ENCODE data around the gene PHACTR2. TPM values are rescaled to one million over a fixed set of nuclear protein-coding genes. Genes with fewer than 3 reads are reported as not detected.
"Not testable (repeated sequence)": the region's sequence is repeated elsewhere in the genome, so short reads cannot be mapped to it uniquely, and the experiment has no call there.

PHACTR2 gene
- polyA plus RNA-seq, 1 donor = 28.1 TPM

DNA sequence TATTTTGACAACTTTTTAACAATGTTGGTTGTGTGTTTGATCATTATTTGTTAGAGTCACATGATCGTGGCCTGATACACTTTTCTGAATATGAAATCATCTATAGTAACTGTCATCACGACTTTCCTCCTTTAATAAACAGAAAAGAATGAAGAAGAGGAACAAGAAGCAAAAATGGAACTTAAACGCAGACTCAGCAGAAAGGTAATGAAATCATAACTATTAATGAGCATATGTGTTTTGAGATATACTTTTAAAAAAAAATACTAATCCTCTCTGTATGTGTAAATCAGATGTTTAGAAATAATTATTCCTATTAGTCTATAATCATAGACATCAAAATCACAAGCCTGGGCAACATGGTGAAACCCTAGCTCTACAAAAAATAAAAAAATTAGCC is 105.3 kb downstream of the PHACTR2 start:
- 93% methylated on average over 3 of the region's 3 CpGs for WGBS (ENCODE audit: insufficient coverage, low lambda C conversion rate)
- Histone ChIP-seq H3K9me3 (ENCODE audit: control insufficient read depth, low read depth, low read length) (peaks cover 7% of the 10 kb centered on the region), H3K4me1 (ENCODE audit: control insufficient read depth, insufficient read depth, low read length) (no peaks in the 10 kb centered on the region), H3K27ac (ENCODE audit: low read length) (no peak overlapping the region), H3K36me3 (ENCODE audit: control insufficient read depth, insufficient read depth, low read length) (peaks cover 37% of the 10 kb centered on the region), H3K4me3 (ENCODE audit: low read length) (no peak overlapping the region), H3K27me3 (ENCODE audit: control insufficient read depth, insufficient read depth, low read length) (no peaks in the 10 kb centered on the region)
- DNase-seq = no peak

DNA sequence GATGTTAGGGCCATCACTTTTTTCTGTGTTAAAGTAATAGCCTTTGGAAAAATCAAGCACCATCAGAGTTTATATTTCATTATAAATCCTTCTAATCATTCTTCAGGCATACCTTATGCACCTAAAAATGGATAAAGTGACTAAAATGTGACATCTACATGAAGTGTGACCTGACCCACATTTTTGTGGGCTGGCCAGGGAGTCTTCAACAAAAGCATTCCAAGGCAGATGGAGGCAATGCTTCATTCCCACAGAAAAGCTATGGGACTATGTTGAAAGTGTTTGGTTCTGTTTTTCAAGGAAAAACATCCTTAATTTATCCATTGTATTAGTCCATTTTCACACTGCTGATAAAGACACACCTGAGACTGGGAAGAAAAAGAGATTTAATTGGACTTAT is 106.6 kb downstream of the PHACTR2 start:
- no peak for DNase-seq
- Histone ChIP-seq H3K27ac (ENCODE audit: low read length) (no peak overlapping the region), H3K4me1 (ENCODE audit: control insufficient read depth, insufficient read depth, low read length) (no peaks in the 10 kb centered on the region), H3K9me3 (ENCODE audit: control insufficient read depth, low read depth, low read length) (peaks cover 7% of the 10 kb centered on the region), H3K36me3 (ENCODE audit: control insufficient read depth, insufficient read depth, low read length) (peaks cover 42% of the 10 kb centered on the region), H3K4me3 (ENCODE audit: low read length) (no peak overlapping the region), H3K27me3 (ENCODE audit: control insufficient read depth, insufficient read depth, low read length) (no peaks in the 10 kb centered on the region)

DNA sequence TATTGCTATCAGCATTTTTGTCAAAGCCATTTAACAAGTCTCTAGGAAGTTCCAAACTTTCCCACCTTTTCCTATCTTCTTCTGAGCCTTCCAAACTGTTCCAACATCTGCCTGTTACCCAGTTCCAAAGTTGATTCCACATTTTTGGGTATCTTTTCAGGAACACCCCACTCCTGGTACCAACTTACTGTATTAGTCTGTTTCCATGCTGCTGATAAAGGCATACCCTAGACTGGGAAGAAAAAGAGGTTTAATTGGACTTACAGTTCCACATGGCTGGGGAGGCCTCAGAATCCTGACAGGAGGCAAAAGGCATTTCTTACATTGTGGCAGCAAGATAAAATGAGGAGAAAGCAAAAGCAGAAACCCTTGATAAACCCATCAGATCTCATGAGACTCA is 108.6 kb downstream of the PHACTR2 start:
- H3K4me1 ChIP-seq (ENCODE audit: control insufficient read depth, insufficient read depth, low read length); H3K27me3 ChIP-seq (ENCODE audit: control insufficient read depth, insufficient read depth, low read length); H3K9me3 ChIP-seq (ENCODE audit: control insufficient read depth, low read depth, low read length); H3K4me3 ChIP-seq (ENCODE audit: low read length); H3K27ac ChIP-seq (ENCODE audit: low read length); DNase-seq: not testable (repeated sequence)
- peaks cover 49% of the 10 kb centered on the region for H3K36me3 ChIP-seq (ENCODE audit: control insufficient read depth, insufficient read depth, low read length)

DNA sequence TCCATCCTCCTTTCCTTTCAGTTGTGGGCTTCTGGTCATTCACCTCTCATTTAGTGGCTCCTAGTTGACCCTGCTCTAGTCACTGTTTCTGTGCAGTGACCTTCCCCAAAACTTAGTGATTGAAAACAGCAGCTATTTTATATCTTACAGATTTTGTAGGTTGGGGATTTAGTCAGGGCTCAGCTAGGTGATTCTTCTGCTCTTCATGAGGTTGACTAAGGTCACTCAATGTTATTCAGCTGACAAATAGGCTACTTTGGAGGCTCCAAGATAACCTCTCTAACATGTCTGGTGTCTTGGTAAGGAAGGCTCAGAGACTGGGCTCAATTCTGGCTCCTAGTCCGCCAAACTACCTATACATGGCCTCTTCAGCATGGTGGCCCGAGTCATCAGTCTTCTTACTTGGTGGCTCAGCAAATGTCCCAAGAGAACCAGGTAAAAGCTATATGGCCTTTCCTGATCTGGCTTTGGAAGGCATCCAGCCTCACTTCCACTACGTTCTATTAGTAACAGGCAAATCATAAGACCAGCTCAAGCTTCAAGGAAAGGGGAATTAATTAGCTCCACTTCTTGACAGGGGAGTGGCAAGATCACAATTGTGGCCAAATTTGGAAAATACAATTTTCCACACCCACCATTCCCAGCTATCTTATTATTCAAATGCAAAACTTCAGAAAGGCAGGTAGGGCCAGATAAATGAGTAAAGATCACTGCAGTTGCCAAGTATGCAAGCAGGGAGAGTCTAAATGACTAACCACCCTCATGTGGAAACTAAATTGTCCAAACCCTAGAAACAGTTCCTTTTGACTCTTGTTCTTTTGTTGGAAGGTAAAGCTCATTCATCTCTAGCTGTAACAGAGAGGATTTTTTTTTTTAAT is 114.9 kb downstream of the PHACTR2 start:
- WGBS (ENCODE audit: insufficient coverage, low lambda C conversion rate) = no CpG with 5 or more reads among the region's 3 CpGs
- DNase-seq = no peak
- H3K4me1 ChIP-seq (ENCODE audit: control insufficient read depth, insufficient read depth, low read length) = no peaks in the 10 kb centered on the region
- no peak overlapping the region for H3K27ac ChIP-seq (ENCODE audit: low read length)
- peaks cover 49% of the 10 kb centered on the region for H3K36me3 ChIP-seq (ENCODE audit: control insufficient read depth, insufficient read depth, low read length)
- H3K27me3 ChIP-seq (ENCODE audit: control insufficient read depth, insufficient read depth, low read length) = no peaks in the 10 kb centered on the region
- peaks cover 2% of the 10 kb centered on the region for H3K9me3 ChIP-seq (ENCODE audit: control insufficient read depth, low read depth, low read length)
- H3K4me3 ChIP-seq (ENCODE audit: low read length) = no peak overlapping the region

DNA sequence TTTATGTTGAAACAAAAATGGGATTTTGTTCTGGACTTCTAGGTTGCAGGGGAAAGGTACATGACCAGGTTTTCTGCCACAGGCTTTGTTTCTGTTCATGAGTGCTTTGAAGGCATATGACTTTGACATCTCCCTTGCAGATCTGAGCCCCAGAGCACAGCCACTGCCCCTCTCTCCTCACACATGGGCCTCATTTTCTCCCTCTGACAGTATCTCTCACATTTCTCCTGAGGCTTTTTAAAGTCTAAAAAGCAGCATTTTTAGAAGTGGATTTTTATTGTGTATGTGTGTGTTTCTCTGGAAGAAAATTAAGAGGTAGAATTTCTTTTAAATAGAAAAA is 115.5 kb downstream of the PHACTR2 start:
- Histone ChIP-seq H3K4me1 (ENCODE audit: control insufficient read depth, insufficient read depth, low read length) (no peaks in the 10 kb centered on the region), H3K27ac (ENCODE audit: low read length) (no peak overlapping the region), H3K9me3 (ENCODE audit: control insufficient read depth, low read depth, low read length) (peaks cover 2% of the 10 kb centered on the region), H3K36me3 (ENCODE audit: control insufficient read depth, insufficient read depth, low read length) (peaks cover 49% of the 10 kb centered on the region), H3K27me3 (ENCODE audit: control insufficient read depth, insufficient read depth, low read length) (no peaks in the 10 kb centered on the region), H3K4me3 (ENCODE audit: low read length) (no peak overlapping the region)
- no peak for DNase-seq

DNA sequence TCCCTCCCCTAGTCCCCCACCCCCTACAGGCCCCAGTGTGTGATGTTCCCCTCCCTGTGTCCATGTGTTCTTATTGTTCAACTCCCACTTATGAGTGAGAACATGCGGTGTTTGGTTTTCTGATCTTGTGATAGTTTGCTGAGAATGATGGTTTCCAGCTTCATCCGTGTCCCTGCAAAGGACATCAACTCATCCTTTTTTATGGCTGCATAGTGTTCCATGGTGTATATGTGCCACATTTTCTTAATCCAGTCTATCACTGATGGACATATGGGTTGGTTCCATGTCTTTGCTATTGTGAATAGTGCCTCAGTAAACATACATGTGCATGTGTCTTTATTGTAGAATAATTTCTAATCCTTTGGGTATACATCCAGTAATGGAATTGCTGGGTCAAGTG is 118.8 kb downstream of the PHACTR2 start:
- H3K9me3 ChIP-seq (ENCODE audit: control insufficient read depth, low read depth, low read length); DNase-seq; H3K4me1 ChIP-seq (ENCODE audit: control insufficient read depth, insufficient read depth, low read length); H3K4me3 ChIP-seq (ENCODE audit: low read length); H3K27ac ChIP-seq (ENCODE audit: low read length); H3K27me3 ChIP-seq (ENCODE audit: control insufficient read depth, insufficient read depth, low read length): not testable (repeated sequence)
- no CpG with 5 or more reads among the region's 2 CpGs for WGBS (ENCODE audit: insufficient coverage, low lambda C conversion rate)
- peaks cover 27% of the 10 kb centered on the region for H3K36me3 ChIP-seq (ENCODE audit: control insufficient read depth, insufficient read depth, low read length)

DNA sequence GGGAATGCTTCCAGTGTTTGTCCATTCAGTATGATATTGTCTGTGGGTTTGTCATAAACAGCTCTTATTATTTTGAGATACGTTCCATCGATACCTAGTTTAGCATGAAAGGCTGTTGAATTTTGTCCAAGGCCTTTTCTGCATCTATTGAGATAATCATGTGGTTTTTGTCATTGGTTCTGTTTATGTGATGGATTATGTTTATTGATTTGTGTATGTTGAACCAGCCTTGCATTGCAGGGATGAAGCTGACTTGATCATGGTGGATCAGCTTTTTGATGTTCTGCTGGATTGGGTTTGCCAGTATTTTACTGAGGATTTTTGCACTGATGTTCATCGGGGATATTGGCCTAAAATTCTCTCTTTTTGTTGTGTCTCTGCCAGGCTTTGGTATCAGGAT is 120.7 kb downstream of the PHACTR2 start:
- H3K27me3 ChIP-seq (ENCODE audit: control insufficient read depth, insufficient read depth, low read length); H3K27ac ChIP-seq (ENCODE audit: low read length); H3K4me1 ChIP-seq (ENCODE audit: control insufficient read depth, insufficient read depth, low read length); H3K9me3 ChIP-seq (ENCODE audit: control insufficient read depth, low read depth, low read length); H3K4me3 ChIP-seq (ENCODE audit: low read length); DNase-seq: not testable (repeated sequence)
- WGBS (ENCODE audit: insufficient coverage, low lambda C conversion rate) = 100% methylated on average over 2 of the region's 3 CpGs
- peaks cover 14% of the 10 kb centered on the region for H3K36me3 ChIP-seq (ENCODE audit: control insufficient read depth, insufficient read depth, low read length)

DNA sequence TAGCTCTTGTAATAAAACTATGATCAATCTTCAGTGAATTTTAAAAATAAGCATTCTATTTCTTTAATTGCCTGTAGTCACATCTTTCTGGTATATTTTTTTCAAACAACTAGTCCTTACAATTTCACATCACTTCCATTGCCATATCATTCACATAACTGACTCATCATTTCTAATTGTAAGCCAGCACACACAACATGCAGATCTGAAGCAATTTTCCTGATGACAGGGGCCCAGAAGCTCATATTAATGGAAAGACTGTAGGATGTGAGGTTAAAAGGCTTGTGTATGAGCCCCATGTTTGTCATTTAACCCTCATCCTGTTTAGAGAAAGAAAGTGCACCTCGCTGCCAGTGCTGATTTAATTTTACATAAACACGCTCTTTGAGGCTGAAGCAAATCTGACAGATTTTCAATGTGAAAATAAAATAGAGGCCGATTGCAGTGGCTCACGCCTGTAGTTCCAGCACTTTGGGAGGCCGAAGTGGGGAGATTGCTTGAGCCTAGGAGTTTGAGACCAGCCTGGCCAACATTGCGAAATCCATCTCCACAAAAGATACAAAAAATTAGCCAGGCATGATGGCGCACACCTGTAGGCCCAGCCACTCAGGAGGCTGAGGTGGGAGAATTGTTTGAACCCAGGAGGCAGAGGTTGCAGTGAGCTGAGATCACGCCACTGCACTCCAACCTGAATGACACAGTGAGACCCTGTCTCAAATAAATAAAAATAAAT is 125.2 kb downstream of the PHACTR2 start:
- H3K36me3 ChIP-seq (ENCODE audit: control insufficient read depth, insufficient read depth, low read length) = peaks cover 17% of the 10 kb centered on the region
- H3K9me3 ChIP-seq (ENCODE audit: control insufficient read depth, low read depth, low read length) = peaks cover 2% of the 10 kb centered on the region
- WGBS (ENCODE audit: insufficient coverage, low lambda C conversion rate) = 100% methylated on average over 1 of the region's 8 CpGs
- H3K27me3 ChIP-seq (ENCODE audit: control insufficient read depth, insufficient read depth, low read length) = no peaks in the 10 kb centered on the region
- no peak overlapping the region for H3K4me3 ChIP-seq (ENCODE audit: low read length)
- no peaks in the 10 kb centered on the region for H3K4me1 ChIP-seq (ENCODE audit: control insufficient read depth, insufficient read depth, low read length)
- DNase-seq = no peak
- no peak overlapping the region for H3K27ac ChIP-seq (ENCODE audit: low read length)

DNA sequence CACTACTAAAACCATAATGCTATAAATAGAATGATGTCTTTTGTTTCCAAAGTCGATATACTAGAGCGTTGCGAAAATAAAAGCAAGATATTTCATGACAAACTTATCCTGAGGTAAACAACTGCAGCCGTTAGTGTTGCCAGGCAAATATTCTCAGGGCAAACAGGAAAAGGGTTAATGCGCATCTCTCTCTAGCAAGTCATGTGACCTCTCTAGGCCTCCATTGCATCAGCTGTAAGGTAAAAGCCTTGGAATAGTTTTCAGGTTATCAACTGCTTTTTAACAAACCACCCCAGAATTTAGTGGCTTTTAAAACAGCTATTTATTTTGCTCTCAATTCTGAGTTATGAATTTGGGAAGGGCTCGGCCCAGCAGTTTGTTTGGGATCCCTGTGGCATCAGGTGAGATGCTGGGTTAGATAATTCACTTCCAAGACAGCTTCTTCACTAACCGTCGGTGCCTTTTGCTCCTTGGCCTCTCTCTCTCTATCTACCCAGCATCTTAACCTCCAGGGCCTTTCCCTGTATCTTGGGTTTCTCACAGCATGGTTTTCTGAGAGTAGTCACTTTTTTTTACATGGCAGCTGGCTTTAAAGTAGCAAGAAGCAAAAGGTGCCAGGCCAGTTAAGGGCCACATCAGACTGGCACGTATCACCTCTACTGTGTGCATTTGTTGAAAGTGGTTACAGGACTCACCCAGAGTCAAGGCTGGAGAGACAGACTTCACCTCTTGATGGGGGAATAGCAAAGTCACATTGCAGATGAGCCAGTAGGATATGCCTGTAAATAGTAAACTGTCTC is 126.2 kb downstream of the PHACTR2 start:
- WGBS (ENCODE audit: insufficient coverage, low lambda C conversion rate) = no CpG with 5 or more reads among the region's 9 CpGs
- no peak overlapping the region for H3K27ac ChIP-seq (ENCODE audit: low read length)
- H3K9me3 ChIP-seq (ENCODE audit: control insufficient read depth, low read depth, low read length) = peaks cover 2% of the 10 kb centered on the region
- H3K36me3 ChIP-seq (ENCODE audit: control insufficient read depth, insufficient read depth, low read length) = peaks cover 27% of the 10 kb centered on the region
- H3K27me3 ChIP-seq (ENCODE audit: control insufficient read depth, insufficient read depth, low read length) = no peaks in the 10 kb centered on the region
- no peak for DNase-seq
- no peak overlapping the region for H3K4me3 ChIP-seq (ENCODE audit: low read length)
- no peaks in the 10 kb centered on the region for H3K4me1 ChIP-seq (ENCODE audit: control insufficient read depth, insufficient read depth, low read length)

DNA sequence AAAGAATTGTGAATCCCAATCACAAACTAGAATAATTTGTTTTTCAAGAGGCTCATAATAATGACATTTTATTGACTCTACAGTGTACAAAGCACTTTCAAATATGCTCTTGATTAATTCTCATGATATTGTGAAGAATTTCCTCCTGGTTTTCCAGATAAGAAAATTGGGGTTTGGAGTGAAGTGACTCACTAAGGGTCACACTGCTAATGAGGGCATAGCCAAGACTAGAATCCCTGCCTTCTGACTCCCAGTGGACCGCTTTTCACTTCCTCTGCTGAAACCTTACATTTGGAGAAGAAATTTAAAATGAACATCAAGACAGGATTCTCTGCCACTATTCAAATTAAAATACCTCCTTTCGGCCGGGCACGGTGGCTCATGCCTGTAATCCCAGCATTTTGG is 127.1 kb downstream of the PHACTR2 start:
- no peak overlapping the region for H3K27ac ChIP-seq (ENCODE audit: low read length)
- no peaks in the 10 kb centered on the region for H3K4me1 ChIP-seq (ENCODE audit: control insufficient read depth, insufficient read depth, low read length)
- H3K27me3 ChIP-seq (ENCODE audit: control insufficient read depth, insufficient read depth, low read length) = no peaks in the 10 kb centered on the region
- H3K9me3 ChIP-seq (ENCODE audit: control insufficient read depth, low read depth, low read length) = peaks cover 2% of the 10 kb centered on the region
- no peak for DNase-seq
- WGBS (ENCODE audit: insufficient coverage, low lambda C conversion rate) = no CpG with 5 or more reads among the region's 4 CpGs
- H3K36me3 ChIP-seq (ENCODE audit: control insufficient read depth, insufficient read depth, low read length) = peaks cover 27% of the 10 kb centered on the region
- H3K4me3 ChIP-seq (ENCODE audit: low read length) = no peak overlapping the region

All from large intestine (tissue), 3 donors.